Vagina (tissue), 2 donors: Measurements from ENCODE around the gene PGP.

Source experiments
- CTCF ChIP-seq, 3 experiments: fragments of 450-650 bp in 2 of 3; fragments of 200-600 bp in 1 of 3; sonication (generic) in 1 of 3; IDR thresholded peaks; one replicate each; pipeline ENCODE4 v1.5.1; 2017 to 2019; ENCODE audit warnings: antibody characterized with exemption in 3 of 3, mild to moderate bottlenecking in 2 of 3, moderate library complexity in 2 of 3
- POLR2A ChIP-seq, 2 donors: fragments of 450-650 bp; IDR thresholded peaks; one replicate each; pipeline ENCODE4 v1.6.1; 2017; ENCODE audit warnings: antibody characterized with exemption in 2 of 2, mild to moderate bottlenecking in 2 of 2, moderate library complexity in 2 of 2
- POLR2AphosphoS5 ChIP-seq, 2 donors: sonication (generic); formaldehyde crosslinking; IDR thresholded peaks; one replicate each; pipeline ENCODE4 v1.9.0; 2017; ENCODE audit warnings: antibody characterized with exemption in 2 of 2, mild to moderate bottlenecking in 2 of 2, low read depth in 1 of 2; ENCODE audit not compliant: insufficient read depth in 1 of 2

- no peak for TF ChIP-seq CTCF (IDR thresholded peaks at IDR 0.05)
- TF ChIP-seq POLR2A (IDR thresholded peaks at IDR 0.05): no peak
- TF ChIP-seq POLR2AphosphoS5 (IDR thresholded peaks at IDR 0.05; ENCODE audit: insufficient read depth in 1 of 2, low read depth in 1 of 2): no peak
These were observed 48.8 kb downstream of the PGP start for GRCh38 chr16:2165861-2166260.
